Right atrium auricular region (tissue), 2 donors: Measurements from ENCODE around the gene CKMT1B. TPM values are rescaled to one million over a fixed set of nuclear protein-coding genes. Genes with fewer than 3 reads are reported as not detected.
"Not testable (repeated sequence)": the region's sequence is repeated elsewhere in the genome, so short reads cannot be mapped to it uniquely, and the experiment has no call there.

Source experiments
- DNase-seq: peaks from one replicate; pipeline ENCODE4 v3.0.0-alpha.2; 2019; ENCODE audit warnings: low spot score
- H3K27ac ChIP-seq, 2 donors: fragments of 200-600 bp; sonication (generic); 1 replicate in 1 of 2; 2 replicates in 1 of 2; pipeline ENCODE4 v1.5.1; 2016 to 2019
- H3K27me3 ChIP-seq, 2 donors: fragments of 200-600 bp; sonication (generic); one replicate each; pipeline versions ENCODE4 v1.5.1 to v1.6.0; 2017 to 2019
- H3K36me3 ChIP-seq: fragments of 200-600 bp; sonication (generic); one replicate; pipeline ENCODE4 v1.5.1; 2016
- H3K4me1 ChIP-seq, 2 donors: fragments of 200-600 bp; sonication (generic); one replicate each; pipeline versions ENCODE4 v1.5.1 to v1.6.0; 2017 to 2019
- H3K4me3 ChIP-seq, 2 donors: fragments of 200-600 bp; sonication (generic); 1 replicate in 1 of 2; 2 replicates in 1 of 2; pipeline ENCODE4 v1.5.1; 2017 to 2019; ENCODE audit warnings: mild to moderate bottlenecking in 1 of 2, moderate library complexity in 1 of 2
- H3K9me3 ChIP-seq, 2 donors: fragments of 200-600 bp; sonication (generic); one replicate each; pipeline ENCODE4 v1.5.1; 2019
- CTCF ChIP-seq, 2 donors: fragments of 200-600 bp; sonication (generic); IDR thresholded peaks; one replicate each; pipeline ENCODE4 v1.5.1; 2019; ENCODE audit warnings: antibody characterized with exemption in 2 of 2
- total RNA-seq, 2 donors: library from RNA; depleted of rRNA; stranded (reverse); fragments of >200 nt; gene quantifications; one replicate each; pipeline ENCODE4 v1.1.0, GENCODE V29; 2016

Gene CKMT1B
- total RNA-seq, 2 donors from 2014 or later, result 4.6 TPM; not detected in 1

GRCh38 chr15:43622068-43622799, 28.4 kb downstream of the CKMT1B start:
- not testable (repeated sequence) for H3K4me1 ChIP-seq, H3K9me3 ChIP-seq, H3K36me3 ChIP-seq, H3K4me3 ChIP-seq, H3K27ac ChIP-seq, H3K27me3 ChIP-seq, DNase-seq

- Histone ChIP-seq H3K27ac (no peak overlapping the region), H3K27me3 (no peaks in the 10 kb centered on the region), H3K9me3 (no peaks in the 10 kb centered on the region), H3K4me3 (no peak overlapping the region), H3K4me1 (no peaks in the 10 kb centered on the region), H3K36me3 (no peaks in the 10 kb centered on the region)
- no peak for DNase-seq
- TF ChIP-seq CTCF (IDR thresholded peaks at IDR 0.05), result no peak
These were observed 31.3 kb downstream of the CKMT1B start for GRCh38 chr15:43625106-43625505.

GRCh38 chr15:43626937-43627336, 33.1 kb downstream of the CKMT1B start:
- H3K36me3 ChIP-seq, DNase-seq, H3K4me3 ChIP-seq, H3K27ac ChIP-seq, H3K9me3 ChIP-seq, H3K4me1 ChIP-seq, H3K27me3 ChIP-seq: not testable (repeated sequence)

GRCh38 chr15:43638464-43639204, 44.8 kb downstream of the CKMT1B start:
- not testable (repeated sequence) for DNase-seq, H3K9me3 ChIP-seq

More at GRCh38 chr15:43638464-43639204, 44.8 kb downstream of the CKMT1B start:
- H3K27ac ChIP-seq, H3K4me1 ChIP-seq, H3K27me3 ChIP-seq, H3K4me3 ChIP-seq, H3K36me3 ChIP-seq: not testable (repeated sequence)

Other genes starting within 250 kb of the CKMT1B start
- 10 to 100 TPM in 1 of 2 donors, 1 to 10 TPM in 1; 6.4 to 10.1 TPM for gene ZSCAN29, start 223.0 kb upstream of the CKMT1B start, total RNA-seq
- gene TUBGCP4, start 222.9 kb upstream of the CKMT1B start, total RNA-seq, result 1 to 10 TPM; 5.9 to 8.5 TPM
- gene TP53BP1, start 100.9 kb upstream of the CKMT1B start, total RNA-seq, result 10 to 100 TPM; 23.1 to 34.2 TPM
- gene MAP1A, start 76.4 kb upstream of the CKMT1B start, total RNA-seq, result 10 to 100 TPM; 39.3 to 52.7 TPM
- 10 to 100 TPM in 1 of 2 donors, 1 to 10 TPM in 1; 8.3 to 12.3 TPM for gene PPIP5K1, start 3.8 kb upstream of the CKMT1B start, total RNA-seq
- under 1 TPM in 1 of 2 donors, not detected in 1; 0.39 TPM for gene STRC, start 24.8 kb downstream of the CKMT1B start, total RNA-seq
- gene CATSPER2, start 54.8 kb downstream of the CKMT1B start, total RNA-seq, result 1 to 10 TPM in 1 of 2 donors, under 1 TPM in 1; 0.26 to 1.7 TPM
- 1 to 10 TPM; 1.9 to 3.3 TPM for gene CKMT1A, start 99.8 kb downstream of the CKMT1B start, total RNA-seq
- gene PDIA3, start 152.4 kb downstream of the CKMT1B start, total RNA-seq, result 10 to 100 TPM; 77.9 to 82.4 TPM
- 1 to 10 TPM; 2.4 to 2.6 TPM for gene ELL3, start 182.9 kb downstream of the CKMT1B start, total RNA-seq
- gene SERF2, start 198.3 kb downstream of the CKMT1B start, total RNA-seq, result 100 to 1,000 TPM; 651 to 803 TPM
- gene SERINC4, start 206.2 kb downstream of the CKMT1B start, total RNA-seq, result under 1 TPM in 1 of 2 donors, not detected in 1; 0.71 TPM
- gene HYPK, start 206.6 kb downstream of the CKMT1B start, total RNA-seq, result 10 to 100 TPM; 15.0 to 16.5 TPM
- gene MFAP1, start 230.7 kb downstream of the CKMT1B start, total RNA-seq, result 10 to 100 TPM; 12.3 to 16.6 TPM
- gene WDR76, start 233.0 kb downstream of the CKMT1B start, total RNA-seq, result 1 to 10 TPM; 1.7 to 3.7 TPM